GM06990 (cell line): ENCODE measurements around the gene TTC7B.

Experiments used
- DNase-seq: peaks from one replicate; pipeline ENCODE4 v3.0.0-alpha.2; 2011; ENCODE audit not compliant: insufficient read length; ENCODE audit errors: extremely low read depth
- H3K27me3 ChIP-seq: replicated peaks from 2 replicates; pipeline ENCODE4 v1.6.0; 2011; ENCODE audit warnings: low read length; ENCODE audit not compliant: control insufficient read depth, insufficient read depth
- H3K36me3 ChIP-seq: 2 replicates; pipeline ENCODE4 v1.5.1; 2011; ENCODE audit warnings: low read length; ENCODE audit not compliant: control insufficient read depth, insufficient read depth
- H3K4me3 ChIP-seq: replicated peaks from 2 replicates; pipeline ENCODE4 v1.5.1; 2011; ENCODE audit warnings: low read depth, mild to moderate bottlenecking, control low read depth, low read length
- TF ChIP-seq, protein P1 (sequence below): IDR thresholded peaks from 2 replicates; pipeline ENCODE4 v1.5.1; 2011; ENCODE audit warnings: low read length, control low read depth, mild to moderate bottlenecking, inconsistent platforms; ENCODE audit not compliant: insufficient read depth, poor library complexity, severe bottlenecking

TTC7B gene

DNA sequence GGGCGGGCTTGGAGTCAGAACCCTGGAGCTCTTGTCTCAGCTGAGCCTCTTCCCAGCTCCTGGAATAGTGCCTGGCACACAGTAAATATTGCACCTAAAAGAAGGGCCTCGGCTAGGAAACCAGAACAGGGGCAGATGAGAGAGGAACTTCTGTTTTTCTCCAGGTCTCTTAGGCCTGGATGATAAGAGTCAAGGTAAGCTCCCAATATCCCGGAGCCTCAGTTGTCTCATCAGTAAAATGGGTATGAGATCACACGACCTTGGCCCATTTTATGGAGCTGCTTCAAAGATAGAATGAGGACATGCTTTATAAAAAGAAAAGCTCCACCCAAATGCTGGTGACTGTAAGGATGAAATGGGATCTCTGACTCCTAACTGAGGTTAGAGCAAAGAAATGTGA lies 202.2 kb downstream of the TTC7B start:
- TF ChIP-seq, protein P1, sequence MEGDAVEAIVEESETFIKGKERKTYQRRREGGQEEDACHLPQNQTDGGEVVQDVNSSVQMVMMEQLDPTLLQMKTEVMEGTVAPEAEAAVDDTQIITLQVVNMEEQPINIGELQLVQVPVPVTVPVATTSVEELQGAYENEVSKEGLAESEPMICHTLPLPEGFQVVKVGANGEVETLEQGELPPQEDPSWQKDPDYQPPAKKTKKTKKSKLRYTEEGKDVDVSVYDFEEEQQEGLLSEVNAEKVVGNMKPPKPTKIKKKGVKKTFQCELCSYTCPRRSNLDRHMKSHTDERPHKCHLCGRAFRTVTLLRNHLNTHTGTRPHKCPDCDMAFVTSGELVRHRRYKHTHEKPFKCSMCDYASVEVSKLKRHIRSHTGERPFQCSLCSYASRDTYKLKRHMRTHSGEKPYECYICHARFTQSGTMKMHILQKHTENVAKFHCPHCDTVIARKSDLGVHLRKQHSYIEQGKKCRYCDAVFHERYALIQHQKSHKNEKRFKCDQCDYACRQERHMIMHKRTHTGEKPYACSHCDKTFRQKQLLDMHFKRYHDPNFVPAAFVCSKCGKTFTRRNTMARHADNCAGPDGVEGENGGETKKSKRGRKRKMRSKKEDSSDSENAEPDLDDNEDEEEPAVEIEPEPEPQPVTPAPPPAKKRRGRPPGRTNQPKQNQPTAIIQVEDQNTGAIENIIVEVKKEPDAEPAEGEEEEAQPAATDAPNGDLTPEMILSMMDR: no peak
- DNase-seq: no peak
- Histone ChIP-seq H3K36me3 (no peaks in the 10 kb centered on the region), H3K4me3 (no peak overlapping the region), H3K27me3 (no peaks in the 10 kb centered on the region)

DNA sequence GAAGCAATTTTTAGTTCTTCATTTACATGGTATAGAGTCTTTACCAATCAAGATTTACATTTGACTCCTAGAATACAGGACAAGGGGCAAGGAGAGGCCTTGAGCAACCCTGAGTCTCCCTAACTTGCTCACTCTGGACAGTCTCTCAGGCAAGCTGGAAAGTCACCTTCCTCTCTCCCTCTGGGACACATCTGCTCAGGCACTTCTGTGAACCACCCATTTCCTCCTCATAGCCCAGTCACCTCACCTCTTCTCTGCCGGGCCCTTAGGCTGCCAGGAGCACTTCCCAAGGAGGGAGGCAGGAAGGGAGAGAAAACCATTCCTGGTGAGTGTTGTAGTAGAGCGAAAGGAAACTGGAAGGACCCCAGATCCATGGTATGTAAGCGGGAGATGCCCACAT lies 202.8 kb downstream of the TTC7B start:
- H3K27me3 ChIP-seq: no peaks in the 10 kb centered on the region
- no peaks in the 10 kb centered on the region for H3K36me3 ChIP-seq
- TF ChIP-seq, protein P1: no peak
- no peak overlapping the region for H3K4me3 ChIP-seq
- no peak for DNase-seq

DNA sequence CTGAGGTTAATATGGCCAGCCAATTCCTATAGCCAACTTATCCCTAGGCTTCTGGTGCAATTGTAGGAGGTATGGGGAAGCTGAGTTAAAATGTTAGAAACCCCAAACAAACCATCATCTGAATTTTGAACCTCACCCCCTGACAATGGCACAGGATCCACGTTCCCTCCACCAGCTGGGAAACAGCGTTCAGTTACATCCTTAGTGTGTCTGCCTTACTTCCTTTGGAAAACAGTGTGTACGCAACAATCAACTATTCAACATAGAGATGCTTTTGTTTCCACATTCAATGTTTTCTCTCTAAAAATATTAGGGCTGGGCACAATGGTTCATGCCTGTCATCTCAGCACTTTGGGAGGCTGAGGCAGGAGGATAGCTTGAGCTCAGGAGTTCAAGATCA lies 203.4 kb downstream of the TTC7B start:
- TF ChIP-seq, protein P1: no peak
- DNase-seq: no peak
- Histone ChIP-seq H3K36me3 (no peaks in the 10 kb centered on the region), H3K4me3 (no peak overlapping the region), H3K27me3 (no peaks in the 10 kb centered on the region)

DNA sequence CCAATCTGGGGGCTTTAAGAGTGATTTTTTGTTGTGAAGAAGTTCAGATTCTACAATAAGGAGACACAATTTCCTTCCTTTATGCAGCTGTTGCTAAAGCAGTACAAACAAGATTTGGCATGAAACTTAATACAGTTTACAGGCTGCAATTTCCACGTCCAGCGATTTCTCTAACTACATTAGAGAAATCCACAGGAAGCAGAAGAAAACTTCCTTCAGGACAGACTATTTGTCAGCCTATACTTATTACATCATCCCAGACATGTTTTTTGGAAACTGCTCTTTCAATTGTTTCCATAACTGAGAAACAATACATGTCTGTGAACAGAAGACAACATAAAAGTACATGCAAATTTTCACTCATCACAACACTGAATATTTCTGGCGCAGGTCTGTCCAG lies 204.3 kb downstream of the TTC7B start:
- no peaks in the 10 kb centered on the region for H3K36me3 ChIP-seq
- no peaks in the 10 kb centered on the region for H3K27me3 ChIP-seq
- no peak for DNase-seq
- H3K4me3 ChIP-seq: no peak overlapping the region
- TF ChIP-seq, protein P1: no peak

DNA sequence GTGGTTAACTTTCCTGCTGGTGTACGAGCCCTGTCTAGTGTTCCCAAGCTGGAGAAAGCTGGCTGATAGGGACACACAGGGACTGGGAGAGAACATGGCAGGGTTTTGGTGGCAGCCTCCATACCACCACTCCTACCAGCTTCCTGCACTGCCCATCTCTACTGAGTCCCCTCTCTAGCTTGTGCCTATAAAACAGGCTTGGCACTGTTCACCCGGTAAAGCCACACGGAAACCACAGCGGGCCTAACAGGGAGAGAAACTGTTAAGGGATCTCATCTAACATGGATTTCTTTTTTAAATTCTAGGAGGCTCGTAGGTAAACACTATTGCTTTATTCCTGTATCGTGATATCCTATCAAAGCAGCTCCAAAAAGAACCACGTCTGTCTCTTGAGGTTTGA lies 204.7 kb downstream of the TTC7B start:
- no peak for DNase-seq
- H3K4me3 ChIP-seq: no peak overlapping the region
- no peaks in the 10 kb centered on the region for H3K36me3 ChIP-seq
- TF ChIP-seq, protein P1: no peak
- no peaks in the 10 kb centered on the region for H3K27me3 ChIP-seq

DNA sequence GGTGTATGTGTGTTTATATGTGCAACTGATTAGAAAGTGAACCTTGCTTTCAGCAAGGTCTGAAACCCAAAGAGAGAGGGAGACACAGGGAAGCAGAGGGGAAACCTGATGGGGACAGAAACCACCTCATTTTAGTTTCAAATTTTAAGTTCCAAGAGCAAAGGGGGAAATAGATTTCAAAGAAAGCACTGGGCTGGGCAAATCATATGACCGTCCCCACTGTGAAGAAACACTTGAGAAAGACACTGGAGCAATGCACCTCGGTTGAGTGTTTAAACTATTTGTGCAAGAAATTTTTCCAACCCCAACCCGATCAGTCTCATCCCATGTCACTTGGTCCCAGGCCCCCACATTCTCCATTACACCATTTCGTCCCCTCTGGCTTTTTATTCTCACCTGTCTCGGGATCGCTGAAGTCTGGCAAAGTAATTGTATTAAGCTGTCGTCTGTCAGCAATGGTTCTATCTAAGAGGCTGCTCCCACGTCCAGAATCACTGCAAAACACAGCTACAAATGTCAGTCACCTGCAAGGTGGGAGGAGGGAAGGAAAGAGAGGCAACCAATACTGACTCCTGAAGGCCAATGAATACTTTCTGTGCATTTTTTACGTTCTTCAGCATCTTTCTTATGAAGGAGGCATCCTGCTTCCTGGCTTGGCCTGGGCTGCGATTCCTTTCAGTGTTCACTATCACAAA lies 205.7 kb downstream of the TTC7B start:
- TF ChIP-seq, protein P1: no peak
- no peaks in the 10 kb centered on the region for H3K36me3 ChIP-seq
- DNase-seq: no peak
- no peaks in the 10 kb centered on the region for H3K27me3 ChIP-seq
- no peak overlapping the region for H3K4me3 ChIP-seq
